Loucy (cell line): ENCODE results near the gene COPS3.

Experiments used
- H2AFZ ChIP-seq: fragments of 200-600 bp; sonication (generic); 2 replicates; pipeline ENCODE4 v1.6.0; 2016; ENCODE audit warnings: antibody characterized with exemption, mild to moderate bottlenecking, low read length, moderate library complexity
- H3F3A ChIP-seq: fragments of 200-600 bp; 2 replicates; pipeline ENCODE4 v1.6.0; 2016; ENCODE audit warnings: antibody characterized with exemption, low read depth, mild to moderate bottlenecking
- H3K27me3 ChIP-seq: fragments of 200-600 bp; sonication (generic); 2 replicates; pipeline ENCODE4 v1.6.1; 2014; ENCODE audit warnings: low read length, mild to moderate bottlenecking; ENCODE audit not compliant: insufficient read depth, poor library complexity, severe bottlenecking
- H3K36me3 ChIP-seq: fragments of 200-600 bp; sonication (generic); 2 replicates; pipeline ENCODE4 v1.6.1; 2016; ENCODE audit warnings: low read length; ENCODE audit not compliant: insufficient read depth
- H3K4me1 ChIP-seq: fragments of 200-600 bp; sonication (generic); 2 replicates; pipeline ENCODE4 v1.5.1; 2014; ENCODE audit warnings: low read length, mild to moderate bottlenecking; ENCODE audit not compliant: insufficient read depth, poor library complexity, severe bottlenecking
- H3K4me2 ChIP-seq: fragments of 200-600 bp; sonication (generic); 2 replicates; pipeline ENCODE4 v1.6.0; 2014; ENCODE audit warnings: antibody characterized with exemption, low read length, low read depth, mild to moderate bottlenecking; ENCODE audit not compliant: poor library complexity, severe bottlenecking
- H3K4me3 ChIP-seq: fragments of 200-600 bp; sonication (generic); 2 replicates; pipeline ENCODE4 v1.5.1; 2014; ENCODE audit warnings: low read length, mild to moderate bottlenecking, mixed read lengths; ENCODE audit not compliant: poor library complexity, severe bottlenecking
- H3K79me2 ChIP-seq: fragments of 200-600 bp; sonication (generic); 2 replicates; pipeline ENCODE4 v1.6.1; 2014; ENCODE audit warnings: low read length; ENCODE audit not compliant: insufficient read depth
- H3K9ac ChIP-seq: fragments of 200-600 bp; sonication (generic); 2 replicates; pipeline ENCODE4 v1.6.0; 2014; ENCODE audit warnings: mild to moderate bottlenecking, low read depth, low read length, moderate library complexity; ENCODE audit not compliant: poor library complexity, severe bottlenecking
- H3K9me2 ChIP-seq: fragments of 200-600 bp; sonication (generic); replicated peaks from 2 replicates; pipeline ENCODE4 v1.6.1; 2016; ENCODE audit warnings: low read depth, low read length, mixed read lengths
- H3K9me3 ChIP-seq: fragments of 200-600 bp; sonication (generic); 2 replicates; pipeline ENCODE4 v1.6.1; 2014; ENCODE audit warnings: mild to moderate bottlenecking, antibody characterized with exemption, low read length, low read depth; ENCODE audit not compliant: insufficient read depth
- H4K20me1 ChIP-seq: fragments of 200-600 bp; sonication (generic); 2 replicates; pipeline ENCODE4 v1.6.0; 2014; ENCODE audit warnings: antibody characterized with exemption, low read length, mild to moderate bottlenecking; ENCODE audit not compliant: insufficient read depth, poor library complexity, severe bottlenecking
- EZH2phosphoT487 ChIP-seq: fragments of 200-600 bp; IDR thresholded peaks from 2 replicates; pipeline ENCODE4 v1.6.1; 2018; ENCODE audit warnings: antibody characterized with exemption, mild to moderate bottlenecking, moderate library complexity, borderline replicate concordance
- TF ChIP-seq, protein P1 (sequence below): fragments of 200-600 bp; sonication (generic); conservative IDR thresholded peaks from 2 replicates; pipeline ENCODE4 v1.5.1; 2014; ENCODE audit warnings: mild to moderate bottlenecking, antibody characterized with exemption, low read length

COPS3 gene

DNA sequence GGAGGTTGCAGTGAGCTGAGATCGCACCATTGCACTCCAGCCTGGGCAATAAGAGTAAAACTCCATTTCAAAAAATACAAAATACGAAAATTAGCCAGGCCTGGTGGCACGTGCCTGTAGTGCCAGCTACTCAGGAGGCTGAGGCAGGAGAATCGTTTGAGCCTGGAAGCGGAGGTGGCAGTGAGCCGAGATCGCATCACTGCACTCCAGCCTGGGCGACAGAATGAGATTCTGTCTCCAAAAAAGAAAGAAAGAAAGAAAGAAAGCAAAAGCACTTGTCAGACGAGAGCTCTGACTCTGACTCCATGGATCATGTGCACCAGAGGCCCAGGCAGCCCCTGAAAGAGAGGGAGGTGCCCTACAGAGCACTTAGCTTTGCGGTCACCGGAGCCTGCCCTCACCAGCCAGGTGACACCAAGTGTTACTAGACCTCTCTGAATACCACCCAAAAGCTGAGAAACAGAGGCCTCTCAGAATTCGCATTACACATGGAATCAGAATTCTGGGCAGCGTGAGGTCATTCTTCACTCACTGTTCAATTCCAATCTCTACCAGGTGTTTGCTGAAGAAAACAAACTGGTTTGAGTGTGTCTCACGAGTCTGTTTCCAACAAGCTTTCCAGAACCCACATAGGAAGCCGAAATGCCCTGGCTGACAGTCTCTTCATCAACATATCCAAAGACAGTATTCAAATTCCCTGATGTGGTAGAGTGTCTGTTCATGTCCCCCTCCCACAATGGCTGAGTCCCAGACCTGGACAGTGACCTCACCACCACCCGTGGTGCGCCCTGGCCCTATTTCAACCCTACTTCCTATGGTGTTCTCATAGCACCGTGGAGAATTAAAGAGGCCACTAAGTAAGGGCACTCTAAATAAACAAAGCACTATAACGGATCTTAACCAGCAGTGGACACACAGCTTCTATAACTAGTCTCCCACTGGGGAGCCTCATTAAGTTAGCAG is 45.6 kb downstream of the COPS3 start:
- Histone ChIP-seq H3K9ac (peak overlapping the region; percentile 88), H2AFZ (no peak overlapping the region), H3F3A (no peaks in the 10 kb centered on the region; the same call in 1 of the 2 replicates), H3K9me3 (no peaks in the 10 kb centered on the region), H3K36me3 (no peaks in the 10 kb centered on the region; the same call in 1 of the 2 replicates), H3K9me2 (no peaks in the 10 kb centered on the region), H3K79me2 (peaks cover 31% of the 10 kb centered on the region; the same call in 1 of the 2 replicates), H3K27me3 (no peaks in the 10 kb centered on the region), H3K4me1 (peaks cover 21% of the 10 kb centered on the region), H4K20me1 (no peaks in the 10 kb centered on the region), H3K4me3 (peak overlapping the region; percentile 90), H3K4me2 (peak overlapping the region; percentile 75)
- TF ChIP-seq, protein P1, sequence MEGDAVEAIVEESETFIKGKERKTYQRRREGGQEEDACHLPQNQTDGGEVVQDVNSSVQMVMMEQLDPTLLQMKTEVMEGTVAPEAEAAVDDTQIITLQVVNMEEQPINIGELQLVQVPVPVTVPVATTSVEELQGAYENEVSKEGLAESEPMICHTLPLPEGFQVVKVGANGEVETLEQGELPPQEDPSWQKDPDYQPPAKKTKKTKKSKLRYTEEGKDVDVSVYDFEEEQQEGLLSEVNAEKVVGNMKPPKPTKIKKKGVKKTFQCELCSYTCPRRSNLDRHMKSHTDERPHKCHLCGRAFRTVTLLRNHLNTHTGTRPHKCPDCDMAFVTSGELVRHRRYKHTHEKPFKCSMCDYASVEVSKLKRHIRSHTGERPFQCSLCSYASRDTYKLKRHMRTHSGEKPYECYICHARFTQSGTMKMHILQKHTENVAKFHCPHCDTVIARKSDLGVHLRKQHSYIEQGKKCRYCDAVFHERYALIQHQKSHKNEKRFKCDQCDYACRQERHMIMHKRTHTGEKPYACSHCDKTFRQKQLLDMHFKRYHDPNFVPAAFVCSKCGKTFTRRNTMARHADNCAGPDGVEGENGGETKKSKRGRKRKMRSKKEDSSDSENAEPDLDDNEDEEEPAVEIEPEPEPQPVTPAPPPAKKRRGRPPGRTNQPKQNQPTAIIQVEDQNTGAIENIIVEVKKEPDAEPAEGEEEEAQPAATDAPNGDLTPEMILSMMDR: no peak
- no peak for TF ChIP-seq EZH2phosphoT487

DNA sequence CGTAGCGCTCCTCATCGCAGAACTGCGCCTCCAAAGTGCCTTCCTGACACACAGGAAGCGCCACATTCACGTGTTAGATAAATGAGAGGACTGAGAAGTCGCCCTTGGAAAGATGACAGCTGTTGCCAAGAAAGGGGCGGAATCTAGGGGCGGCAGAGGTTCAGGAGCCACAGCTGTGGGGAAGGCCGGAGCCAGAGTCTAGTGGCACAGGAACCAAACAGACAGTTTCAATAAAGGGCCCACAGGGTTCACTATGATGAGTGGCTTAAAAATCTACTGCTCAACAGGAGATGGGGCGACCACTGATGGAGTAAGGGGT is 48.8 kb downstream of the COPS3 start:
- Histone ChIP-seq H3K9ac (no peak overlapping the region), H3K79me2 (peaks cover 23% of the 10 kb centered on the region; the same call in 1 of the 2 replicates), H3K4me2 (no peak overlapping the region), H3K9me3 (no peaks in the 10 kb centered on the region), H4K20me1 (no peaks in the 10 kb centered on the region), H3K36me3 (peaks cover 23% of the 10 kb centered on the region; the same call in 1 of the 2 replicates), H3K4me3 (no peak overlapping the region), H2AFZ (no peak overlapping the region), H3K4me1 (peaks cover 12% of the 10 kb centered on the region), H3K9me2 (no peaks in the 10 kb centered on the region), H3K27me3 (no peaks in the 10 kb centered on the region), H3F3A (no peaks in the 10 kb centered on the region)
- TF ChIP-seq, protein P1: no peak
- TF ChIP-seq EZH2phosphoT487: no peak

DNA sequence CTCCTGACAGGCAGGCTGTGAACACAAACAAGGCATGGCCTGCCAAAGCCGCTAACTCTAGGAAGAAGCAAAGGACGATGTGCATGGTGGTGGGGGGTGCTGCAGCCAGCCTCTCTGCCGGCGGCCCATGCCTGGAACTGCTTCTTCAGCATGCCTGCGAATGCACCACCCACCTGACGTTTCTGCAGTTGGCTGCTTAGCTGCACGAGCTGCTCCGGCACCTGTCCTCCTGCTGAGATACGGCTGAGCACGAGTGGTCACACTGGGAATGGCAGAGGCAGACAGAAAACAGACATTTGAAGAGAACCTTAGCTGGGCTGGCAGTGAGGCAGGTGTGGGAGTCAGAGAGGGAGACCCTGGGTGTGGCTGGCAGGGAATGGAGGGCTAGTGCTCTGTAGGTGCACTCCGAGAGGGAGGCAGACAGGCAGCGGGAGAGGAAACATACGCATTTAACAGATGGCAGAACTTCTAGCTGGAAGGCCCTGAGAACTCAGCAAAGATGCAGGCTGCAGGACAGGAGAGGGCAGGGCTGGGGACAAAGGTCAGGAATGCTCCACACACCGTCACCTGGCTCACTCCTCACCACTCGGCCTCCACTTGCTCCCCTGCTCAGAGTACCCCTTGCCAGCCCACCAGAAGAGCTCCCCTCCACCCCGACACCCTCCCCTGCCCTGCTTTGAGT is 49.3 kb downstream of the COPS3 start:
- Histone ChIP-seq H3K79me2 (peaks cover 22% of the 10 kb centered on the region; the same call in 1 of the 2 replicates), H3K27me3 (no peaks in the 10 kb centered on the region), H3K36me3 (peaks cover 27% of the 10 kb centered on the region; the same call in 1 of the 2 replicates), H3K4me1 (peaks cover 10% of the 10 kb centered on the region), H3K9ac (no peak overlapping the region), H2AFZ (no peak overlapping the region), H4K20me1 (no peaks in the 10 kb centered on the region), H3K4me2 (no peak overlapping the region), H3F3A (no peaks in the 10 kb centered on the region), H3K9me3 (no peaks in the 10 kb centered on the region), H3K4me3 (no peak overlapping the region), H3K9me2 (no peaks in the 10 kb centered on the region)
- TF ChIP-seq, protein P1: no peak
- no peak for TF ChIP-seq EZH2phosphoT487
